ENCODE measurements around the gene UROC1.

- TF ChIP-seq EP300 (IDR thresholded peaks at IDR 0.05; ENCODE audit: borderline replicate concordance) (no peak), REST (IDR thresholded peaks at IDR 0.05; ENCODE audit: low read depth) (no peak), NFIC (IDR thresholded peaks at IDR 0.05) (no peak), YY1 (IDR thresholded peaks at IDR 0.05; ENCODE audit: low read depth) (no peak), TAF1 (IDR thresholded peaks at IDR 0.05; ENCODE audit: low read depth) (no peak), MAX (IDR thresholded peaks at IDR 0.05) (no peak), ZBTB7A (IDR thresholded peaks at IDR 0.05; ENCODE audit: low read depth) (no peak), RAD21 (IDR thresholded peaks at IDR 0.05; ENCODE audit: low read depth) (no peak), CEBPB (IDR thresholded peaks at IDR 0.05) (no peak)
These were observed 80.5 kb downstream of the UROC1 start for GRCh38 chr3:126436826-126437717.

All from Ishikawa (cell line).